Thoracic aorta (tissue), 2 donors: ENCODE results near the gene RSF1. TPM values are rescaled to one million over a fixed set of nuclear protein-coding genes. Genes with fewer than 3 reads are reported as not detected.

Experiments used
- ATAC-seq: fragments of 150-250 bp; one replicate; pipeline ENCODE4 v1.8.0; 2017; ENCODE audit warnings: low read depth; ENCODE audit not compliant: insufficient number of reproducible peaks, low FRiP score
- DNase-seq: peaks from one replicate; pipeline ENCODE4 v3.0.0-alpha.2; 2020; ENCODE audit warnings: low spot score
- H3K27ac ChIP-seq, 2 donors: fragments of 200-600 bp; sonication (generic); 1 replicate in 1 of 2; 2 replicates in 1 of 2; pipeline ENCODE4 v1.5.1; 2016; ENCODE audit warnings: mild to moderate bottlenecking in 2 of 2, moderate library complexity in 2 of 2
- H3K27me3 ChIP-seq: fragments of 200-600 bp; sonication (generic); replicated peaks from 2 replicates; pipeline ENCODE4 v1.6.0; 2016; ENCODE audit warnings: mild to moderate bottlenecking; ENCODE audit not compliant: insufficient read depth
- H3K36me3 ChIP-seq: fragments of 200-600 bp; sonication (generic); one replicate; pipeline ENCODE4 v1.5.1; 2016
- H3K4me1 ChIP-seq, 2 donors: fragments of 200-600 bp; sonication (generic); 1 replicate in 1 of 2; 2 replicates in 1 of 2; pipeline versions ENCODE4 v1.5.1 to v1.6.0; 2016; ENCODE audit warnings: low read depth in 2 of 2, mild to moderate bottlenecking in 1 of 2; ENCODE audit not compliant: control insufficient read depth in 1 of 2
- H3K4me3 ChIP-seq: fragments of 200-600 bp; sonication (generic); 2 replicates; pipeline ENCODE4 v1.5.1; 2016; ENCODE audit warnings: mild to moderate bottlenecking
- H3K9me3 ChIP-seq: fragments of 200-600 bp; sonication (generic); 2 replicates; pipeline ENCODE4 v1.5.1; 2016
- total RNA-seq, 2 donors: library from RNA; depleted of rRNA; stranded (reverse); fragments of >200 nt; gene quantifications; one replicate each; pipeline versions ENCODE4 v1.1.0 to v1.2.3, GENCODE V29; 2016
- TF ChIP-seq, protein P1 (sequence below): fragments of 200-600 bp; sonication (generic); IDR thresholded peaks from one replicate; pipeline ENCODE4 v1.5.1; 2019; ENCODE audit warnings: antibody characterized with exemption

Gene RSF1
- total RNA-seq, 2 donors from 2014 or later: 86.6 to 107 TPM

DNA sequence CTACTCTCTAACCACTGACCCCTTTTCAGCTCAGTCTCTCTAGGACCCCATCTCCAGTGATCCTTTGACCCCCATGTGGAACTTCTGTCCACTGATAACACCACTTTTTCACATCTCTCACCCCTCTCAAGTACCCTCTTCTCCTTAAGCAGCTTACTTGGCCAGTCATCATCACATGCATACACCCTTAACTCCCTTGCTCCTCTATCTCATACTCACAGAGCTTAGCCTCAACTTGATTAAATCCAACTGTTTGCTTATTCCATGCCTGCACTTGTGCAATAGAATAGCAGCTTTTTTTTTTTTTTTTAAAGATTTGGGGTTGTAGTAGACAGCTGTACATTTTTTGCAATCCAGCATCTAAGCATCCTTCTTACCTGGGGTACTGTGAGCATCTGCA is 208.6 kb downstream of the RSF1 start:
- Histone ChIP-seq H3K36me3 (peaks cover 23% of the 10 kb centered on the region), H3K4me1 (no peaks in the 10 kb centered on the region), H3K27ac (no peak overlapping the region), H3K27me3 (no peaks in the 10 kb centered on the region), H3K4me3 (no peak overlapping the region), H3K9me3 (no peaks in the 10 kb centered on the region)
- no peak for ATAC-seq
- DNase-seq: no peak
- TF ChIP-seq, protein P1, sequence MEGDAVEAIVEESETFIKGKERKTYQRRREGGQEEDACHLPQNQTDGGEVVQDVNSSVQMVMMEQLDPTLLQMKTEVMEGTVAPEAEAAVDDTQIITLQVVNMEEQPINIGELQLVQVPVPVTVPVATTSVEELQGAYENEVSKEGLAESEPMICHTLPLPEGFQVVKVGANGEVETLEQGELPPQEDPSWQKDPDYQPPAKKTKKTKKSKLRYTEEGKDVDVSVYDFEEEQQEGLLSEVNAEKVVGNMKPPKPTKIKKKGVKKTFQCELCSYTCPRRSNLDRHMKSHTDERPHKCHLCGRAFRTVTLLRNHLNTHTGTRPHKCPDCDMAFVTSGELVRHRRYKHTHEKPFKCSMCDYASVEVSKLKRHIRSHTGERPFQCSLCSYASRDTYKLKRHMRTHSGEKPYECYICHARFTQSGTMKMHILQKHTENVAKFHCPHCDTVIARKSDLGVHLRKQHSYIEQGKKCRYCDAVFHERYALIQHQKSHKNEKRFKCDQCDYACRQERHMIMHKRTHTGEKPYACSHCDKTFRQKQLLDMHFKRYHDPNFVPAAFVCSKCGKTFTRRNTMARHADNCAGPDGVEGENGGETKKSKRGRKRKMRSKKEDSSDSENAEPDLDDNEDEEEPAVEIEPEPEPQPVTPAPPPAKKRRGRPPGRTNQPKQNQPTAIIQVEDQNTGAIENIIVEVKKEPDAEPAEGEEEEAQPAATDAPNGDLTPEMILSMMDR: no peak

Other genes starting within 250 kb of the RSF1 start
- gene AQP11, start 230.8 kb downstream of the RSF1 start, total RNA-seq: not detected
- gene CLNS1A, start 182.9 kb downstream of the RSF1 start, total RNA-seq: 10 to 100 TPM; 47.4 to 48.3 TPM
- gene AAMDC, start 422 bp upstream of the RSF1 start, total RNA-seq: 10 to 100 TPM; 38.9 to 41.3 TPM
- gene INTS4, start 173.9 kb upstream of the RSF1 start, total RNA-seq: 10 to 100 TPM; 23.4 to 31.1 TPM
- gene KCTD14, start 202.6 kb upstream of the RSF1 start, total RNA-seq: 1 to 10 TPM in 1 of 2 donors, under 1 TPM in 1; 0.81 to 5.6 TPM
- gene THRSP, start 243.1 kb upstream of the RSF1 start, total RNA-seq: under 1 TPM in 1 of 2 donors, not detected in 1; 0.56 TPM